HepG2 (cell line): Measurements from ENCODE around the gene TANC2. TPM values are rescaled to one million over a fixed set of nuclear protein-coding genes. Genes with fewer than 3 reads are reported as not detected.

Source experiments
- BRCA1 ChIP-seq: sonication (generic); formaldehyde crosslinking; IDR thresholded peaks from 2 replicates; pipeline ENCODE4 v1.4.0; 2020; ENCODE audit warnings: missing genetic modification reagents
- E2F1 ChIP-seq: sonication (generic); formaldehyde crosslinking; IDR thresholded peaks from 2 replicates; pipeline ENCODE4 v1.5.0; 2020; ENCODE audit warnings: missing genetic modification reagents
- ELF1 ChIP-seq: sonication (generic); formaldehyde crosslinking; IDR thresholded peaks from 2 replicates; pipeline ENCODE4 v1.4.0; 2020; ENCODE audit warnings: missing genetic modification reagents
- ERF ChIP-seq: IDR thresholded peaks from 2 replicates; pipeline ENCODE4 v1.6.1; 2018; ENCODE audit warnings: missing biosample characterization, missing genetic modification reagents
- FOXA3 ChIP-seq: IDR thresholded peaks from 2 replicates; pipeline ENCODE4 v1.6.1; 2016; ENCODE audit warnings: missing genetic modification reagents, missing compliant biosample characterization
- FOXK1 ChIP-seq: sonication (generic); formaldehyde crosslinking; IDR thresholded peaks from 2 replicates; pipeline ENCODE4 v1.4.0; 2020; ENCODE audit warnings: low read depth, missing genetic modification reagents, borderline replicate concordance
- GABPA ChIP-seq, 2 experiments: IDR thresholded peaks; 2 replicates each; pipeline ENCODE4 v1.6.1; 2011 to 2016; ENCODE audit warnings: low read depth in 2 of 2, low read length in 1 of 2, missing biosample characterization in 1 of 2, missing genetic modification characterization in 1 of 2
- HOXA5 ChIP-seq: sonication (generic); formaldehyde crosslinking; IDR thresholded peaks from 2 replicates; pipeline ENCODE4 v1.4.0; 2020; ENCODE audit warnings: missing genetic modification reagents
- RXRB ChIP-seq: IDR thresholded peaks from 2 replicates; pipeline ENCODE4 v1.6.1; 2016; ENCODE audit warnings: borderline replicate concordance, missing genetic modification reagents, missing compliant biosample characterization
- STAG1 ChIP-seq: sonication (generic); formaldehyde crosslinking; IDR thresholded peaks from 2 replicates; pipeline ENCODE4 v1.4.0; 2020; ENCODE audit warnings: missing genetic modification reagents
- TEAD3 ChIP-seq: optimal IDR thresholded peaks from 2 replicates; pipeline ENCODE3; 2016; ENCODE audit warnings: borderline replicate concordance
- THRA ChIP-seq: sonication (generic); formaldehyde crosslinking; IDR thresholded peaks from 2 replicates; pipeline ENCODE4 v1.4.0; 2020; ENCODE audit warnings: missing genetic modification reagents, borderline replicate concordance
- ZFP36 ChIP-seq: fragments of 150-350 bp; IDR thresholded peaks from 2 replicates; pipeline ENCODE4 v1.6.1; 2018; ENCODE audit warnings: borderline replicate concordance, low read length, low read depth; ENCODE audit not compliant: partially characterized antibody
- ZNF143 ChIP-seq: sonication (generic); formaldehyde crosslinking; IDR thresholded peaks from 2 replicates; pipeline ENCODE4 v1.4.0; 2020; ENCODE audit warnings: missing genetic modification reagents
- ZSCAN30 ChIP-seq: sonication (generic); formaldehyde crosslinking; IDR thresholded peaks from 2 replicates; pipeline ENCODE4 v1.5.0; 2020; ENCODE audit warnings: mild to moderate bottlenecking, missing genetic modification reagents
- polyA plus RNA-seq, 8 experiments: library from polyadenylated mRNA; depleted of rRNA in 3 of 8; stranded (reverse) in 7 of 8; unstranded in 1 of 8; fragments of >200 nt; fragmentation: Illumina TruSeq in 4 of 8; extraction: Trizol in 4 of 8; gene quantifications; 2 replicates each; pipeline versions ENCODE4 v1.2.1 to v1.2.3, GENCODE V29; 2011 to 2016; ENCODE audit warnings: low read depth in 4 of 8, missing spikeins in 1 of 8, mixed read lengths in 1 of 8; ENCODE audit not compliant: insufficient read depth in 1 of 8
- total RNA-seq, 5 experiments: library from RNA; depleted of rRNA; stranded (reverse); fragments of >200 nt; fragmentation: Illumina TruSeq; extraction: Trizol; gene quantifications; 2 replicates each; pipeline ENCODE4 v1.2.3, GENCODE V29; 2016; ENCODE audit warnings: low read depth in 1 of 5
- TF ChIP-seq, protein P1 (sequence below): IDR thresholded peaks from 2 replicates; pipeline ENCODE4 v1.4.0; 2020; ENCODE audit warnings: mild to moderate bottlenecking, missing genetic modification reagents
- TF ChIP-seq, protein P2 (sequence below): sonication (generic); formaldehyde crosslinking; IDR thresholded peaks from 2 replicates; pipeline ENCODE4 v1.4.0; 2020; ENCODE audit warnings: missing genetic modification reagents, low read depth, mild to moderate bottlenecking, borderline replicate concordance
- TF ChIP-seq, protein P3 (sequence below): sonication (generic); formaldehyde crosslinking; IDR thresholded peaks from 2 replicates; pipeline ENCODE4 v1.4.0; 2020; ENCODE audit warnings: missing genetic modification reagents

Gene TANC2
- total and polyA plus RNA-seq, 2 of the 13 experiments (the other 11 are each of a cell fraction or from before 2014, with no cell fraction given), result 0.08 to 0.20 TPM

DNA sequence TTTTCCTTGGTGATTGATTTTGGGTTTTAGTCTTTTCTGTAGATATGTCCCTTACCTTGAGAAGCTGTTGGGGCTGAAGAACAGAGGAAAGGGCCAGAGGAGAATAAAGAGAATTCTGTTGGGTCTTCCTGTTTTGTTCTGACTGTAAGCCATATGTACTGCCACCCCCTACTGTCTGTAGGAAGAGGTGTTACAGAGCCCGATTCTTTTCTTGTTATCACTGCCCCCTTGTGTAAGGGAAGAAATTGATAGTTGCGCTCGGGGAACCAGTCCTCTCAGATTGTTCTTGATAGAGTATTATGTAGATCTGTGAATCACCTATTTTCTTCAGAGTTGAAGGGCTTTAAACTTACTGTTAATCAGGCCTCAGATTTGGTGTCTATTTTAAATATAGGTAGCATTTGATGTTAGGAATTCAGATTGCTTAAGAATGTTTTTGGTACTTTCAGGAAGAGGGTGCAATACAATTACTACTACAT is 2.4 kb downstream of the TANC2 start (continued):
- TF ChIP-seq, protein P1, sequence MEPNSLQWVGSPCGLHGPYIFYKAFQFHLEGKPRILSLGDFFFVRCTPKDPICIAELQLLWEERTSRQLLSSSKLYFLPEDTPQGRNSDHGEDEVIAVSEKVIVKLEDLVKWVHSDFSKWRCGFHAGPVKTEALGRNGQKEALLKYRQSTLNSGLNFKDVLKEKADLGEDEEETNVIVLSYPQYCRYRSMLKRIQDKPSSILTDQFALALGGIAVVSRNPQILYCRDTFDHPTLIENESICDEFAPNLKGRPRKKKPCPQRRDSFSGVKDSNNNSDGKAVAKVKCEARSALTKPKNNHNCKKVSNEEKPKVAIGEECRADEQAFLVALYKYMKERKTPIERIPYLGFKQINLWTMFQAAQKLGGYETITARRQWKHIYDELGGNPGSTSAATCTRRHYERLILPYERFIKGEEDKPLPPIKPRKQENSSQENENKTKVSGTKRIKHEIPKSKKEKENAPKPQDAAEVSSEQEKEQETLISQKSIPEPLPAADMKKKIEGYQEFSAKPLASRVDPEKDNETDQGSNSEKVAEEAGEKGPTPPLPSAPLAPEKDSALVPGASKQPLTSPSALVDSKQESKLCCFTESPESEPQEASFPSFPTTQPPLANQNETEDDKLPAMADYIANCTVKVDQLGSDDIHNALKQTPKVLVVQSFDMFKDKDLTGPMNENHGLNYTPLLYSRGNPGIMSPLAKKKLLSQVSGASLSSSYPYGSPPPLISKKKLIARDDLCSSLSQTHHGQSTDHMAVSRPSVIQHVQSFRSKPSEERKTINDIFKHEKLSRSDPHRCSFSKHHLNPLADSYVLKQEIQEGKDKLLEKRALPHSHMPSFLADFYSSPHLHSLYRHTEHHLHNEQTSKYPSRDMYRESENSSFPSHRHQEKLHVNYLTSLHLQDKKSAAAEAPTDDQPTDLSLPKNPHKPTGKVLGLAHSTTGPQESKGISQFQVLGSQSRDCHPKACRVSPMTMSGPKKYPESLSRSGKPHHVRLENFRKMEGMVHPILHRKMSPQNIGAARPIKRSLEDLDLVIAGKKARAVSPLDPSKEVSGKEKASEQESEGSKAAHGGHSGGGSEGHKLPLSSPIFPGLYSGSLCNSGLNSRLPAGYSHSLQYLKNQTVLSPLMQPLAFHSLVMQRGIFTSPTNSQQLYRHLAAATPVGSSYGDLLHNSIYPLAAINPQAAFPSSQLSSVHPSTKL, result peak; percentile 29; the same call in 1 of the 2 replicates
- TF ChIP-seq RXRB (peak; percentile 23; the same call in 1 of the 2 replicates), ZNF143 (CRISPR knock-in tag) (no peak), BRCA1 (CRISPR knock-in tag) (0 out of 2 replicates have a peak, but pooled peaks have one; percentile 35), FOXA3 (CRISPR knock-in tag) (0 out of 2 replicates have a peak, but pooled peaks have one; percentile 32), FOXK1 (CRISPR knock-in tag) (peak; percentile 24; the same call in 1 of the 2 replicates), ZSCAN30 (CRISPR knock-in tag) (no peak), ERF (CRISPR knock-in tag) (peak; percentile 42; the same call in 1 of the 2 replicates), GABPA (IDR thresholded peaks at IDR 0.05; ENCODE audit: low read depth, low read length) (no peak), GABPA (CRISPR knock-in tag; IDR thresholded peaks at IDR 0.05; ENCODE audit: low read depth) (peak; percentile 43; the same call in 1 of the 2 replicates), E2F1 (CRISPR knock-in tag) (0 out of 2 replicates have a peak, but pooled peaks have one; percentile 18), THRA (CRISPR knock-in tag) (no peak), TEAD3 (CRISPR knock-in tag) (no peak), ELF1 (CRISPR knock-in tag) (peak; percentile 46), STAG1 (CRISPR knock-in tag) (peak; percentile 83), ZFP36 (peak; percentile 36), HOXA5 (CRISPR knock-in tag) (0 out of 2 replicates have a peak, but pooled peaks have one; percentile 27)
- TF ChIP-seq, protein P2, sequence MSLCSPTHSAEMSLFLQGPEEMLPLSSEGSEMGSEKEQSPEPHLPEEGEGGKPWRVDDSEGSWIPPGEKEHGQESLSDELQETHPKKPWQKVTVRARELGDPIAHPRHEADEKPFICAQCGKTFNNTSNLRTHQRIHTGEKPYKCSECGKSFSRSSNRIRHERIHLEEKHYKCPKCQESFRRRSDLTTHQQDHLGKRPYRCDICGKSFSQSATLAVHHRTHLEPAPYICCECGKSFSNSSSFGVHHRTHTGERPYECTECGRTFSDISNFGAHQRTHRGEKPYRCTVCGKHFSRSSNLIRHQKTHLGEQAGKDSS (CRISPR knock-in tag), result no peak
- TF ChIP-seq, protein P3, sequence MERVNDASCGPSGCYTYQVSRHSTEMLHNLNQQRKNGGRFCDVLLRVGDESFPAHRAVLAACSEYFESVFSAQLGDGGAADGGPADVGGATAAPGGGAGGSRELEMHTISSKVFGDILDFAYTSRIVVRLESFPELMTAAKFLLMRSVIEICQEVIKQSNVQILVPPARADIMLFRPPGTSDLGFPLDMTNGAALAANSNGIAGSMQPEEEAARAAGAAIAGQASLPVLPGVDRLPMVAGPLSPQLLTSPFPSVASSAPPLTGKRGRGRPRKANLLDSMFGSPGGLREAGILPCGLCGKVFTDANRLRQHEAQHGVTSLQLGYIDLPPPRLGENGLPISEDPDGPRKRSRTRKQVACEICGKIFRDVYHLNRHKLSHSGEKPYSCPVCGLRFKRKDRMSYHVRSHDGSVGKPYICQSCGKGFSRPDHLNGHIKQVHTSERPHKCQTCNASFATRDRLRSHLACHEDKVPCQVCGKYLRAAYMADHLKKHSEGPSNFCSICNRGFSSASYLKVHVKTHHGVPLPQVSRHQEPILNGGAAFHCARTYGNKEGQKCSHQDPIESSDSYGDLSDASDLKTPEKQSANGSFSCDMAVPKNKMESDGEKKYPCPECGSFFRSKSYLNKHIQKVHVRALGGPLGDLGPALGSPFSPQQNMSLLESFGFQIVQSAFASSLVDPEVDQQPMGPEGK, result 0 out of 2 replicates have a peak, but pooled peaks have one; percentile 16
